B cell (primary cell): ENCODE measurements around the gene EDARADD. TPM values are rescaled to one million over a fixed set of nuclear protein-coding genes. Genes with fewer than 3 reads are reported as not detected.

Experiments
- ATAC-seq: fragments of 200-7000 bp; cut with Tn5 transposase; one replicate; pipeline ENCODE4 v1.10.0; 2021; ENCODE audit warnings: low read depth, mild to moderate bottlenecking, moderate number of reproducible peaks, moderate library complexity
- CTCF ChIA-PET: fragments of 350-600 bp; sonication (Branson Sonifier 250); formaldehyde crosslinking; loops from one replicate; lab custom pipeline; 2021; ENCODE audit warnings: antibody characterized with exemption, inconsistent platforms; lab: Charles Lee
- POLR2A ChIA-PET: fragments of 350-600 bp; sonication (Branson Sonifier 250); formaldehyde crosslinking; loops from one replicate; lab custom pipeline; 2021; ENCODE audit warnings: antibody characterized with exemption; lab: Charles Lee
- DNase-seq: peaks from one replicate; pipeline ENCODE4 v3.0.0; 2013
- H2AFZ ChIP-seq: 2 replicates; pipeline ENCODE4 v1.6.1; 2012; ENCODE audit warnings: mild to moderate bottlenecking, low read depth, low read length; ENCODE audit not compliant: insufficient read depth, poor library complexity, severe bottlenecking
- H3K27ac ChIP-seq, 2 donors: 1 replicate in 1 of 2; 2 replicates in 1 of 2; pipeline ENCODE4 v1.5.1; 2012 to 2013; ENCODE audit warnings: low read length in 2 of 2, mild to moderate bottlenecking in 2 of 2, moderate library complexity in 1 of 2
- H3K27me3 ChIP-seq, 4 experiments: fragments of 200-600 bp in 1 of 4; sonication (generic) in 1 of 4; replicated peaks in 1 of 4; 1 replicate in 2 of 4; 2 replicates in 2 of 4; pipeline versions ENCODE4 v1.6.1 to v1.7.0; 2013 to 2016; ENCODE audit warnings: low read length in 3 of 4, mild to moderate bottlenecking in 2 of 4, mixed read lengths in 1 of 4, moderate library complexity in 1 of 4; ENCODE audit not compliant: insufficient read depth in 4 of 4, control insufficient read depth in 3 of 4; ENCODE audit errors: control extremely low read depth in 1 of 4
- H3K36me3 ChIP-seq, 2 experiments: replicated peaks in 1 of 2; 1 replicate in 1 of 2; 2 replicates in 1 of 2; pipeline versions ENCODE4 v1.6.1 to v1.7.1; 2013; ENCODE audit warnings: low read length in 1 of 2; ENCODE audit not compliant: insufficient read depth in 2 of 2, control insufficient read depth in 1 of 2; ENCODE audit errors: control extremely low read depth in 1 of 2, extremely low read depth in 1 of 2
- H3K4me1 ChIP-seq, 2 donors: fragments of 200-600 bp in 1 of 2; sonication (generic) in 1 of 2; 1 replicate in 1 of 2; 2 replicates in 1 of 2; pipeline versions ENCODE4 v1.5.1 to v1.6.1; 2013 to 2017; ENCODE audit warnings: low read length in 2 of 2; ENCODE audit not compliant: control insufficient read depth in 2 of 2, insufficient read depth in 2 of 2
- H3K4me2 ChIP-seq: replicated peaks from 2 replicates; pipeline ENCODE3; 2012; ENCODE audit warnings: mild to moderate bottlenecking, low read depth, low read length; ENCODE audit not compliant: poor library complexity, severe bottlenecking
- H3K4me3 ChIP-seq, 5 experiments: fragments of 200-600 bp in 1 of 5; sonication (generic) in 1 of 5; 1 replicate in 3 of 5; 2 replicates in 2 of 5; pipeline versions ENCODE4 v1.5.1 to v1.7.0; 2011 to 2016; ENCODE audit warnings: low read length in 4 of 5, mild to moderate bottlenecking in 4 of 5, low read depth in 2 of 5, control low read depth in 1 of 5, moderate library complexity in 1 of 5; ENCODE audit not compliant: insufficient read depth in 1 of 5; ENCODE audit errors: control extremely low read depth in 1 of 5, extremely low read depth in 1 of 5
- H3K79me2 ChIP-seq: fragments of 200-600 bp; sonication (generic); one replicate; pipeline ENCODE4 v1.6.0; 2016; ENCODE audit warnings: low read length; ENCODE audit not compliant: control insufficient read depth, insufficient read depth
- H3K9ac ChIP-seq: fragments of 200-600 bp; sonication (generic); 2 replicates; pipeline ENCODE4 v1.6.1; 2017; ENCODE audit warnings: mild to moderate bottlenecking, low read length, moderate library complexity
- H3K9me3 ChIP-seq, 3 donors: one replicate each; pipeline versions ENCODE4 v1.6.1 to v1.7.1; 2013; ENCODE audit warnings: low read length in 2 of 3; ENCODE audit not compliant: control insufficient read depth in 2 of 3, insufficient read depth in 1 of 3; ENCODE audit errors: control extremely low read depth in 1 of 3
- H4K20me1 ChIP-seq: 2 replicates; pipeline ENCODE4 v1.6.0; 2012; ENCODE audit warnings: mild to moderate bottlenecking, low read length; ENCODE audit not compliant: insufficient read depth, control insufficient read depth, poor library complexity, severe bottlenecking
- H3K27ac Mint-ChIP-seq: one replicate; pipeline ENCODE4 v1.8.0; 2021; ENCODE audit warnings: mixed read lengths
- H3K27me3 Mint-ChIP-seq: one replicate; pipeline ENCODE4 v1.8.0; 2021; ENCODE audit warnings: mixed read lengths
- H3K4me1 Mint-ChIP-seq: one replicate; pipeline ENCODE4 v1.8.0; 2021; ENCODE audit warnings: mixed read lengths
- H3K4me3 Mint-ChIP-seq: one replicate; pipeline ENCODE4 v1.8.0; 2021; ENCODE audit warnings: mixed read lengths
- H3K9me3 Mint-ChIP-seq: one replicate; pipeline ENCODE4 v1.8.0; 2022; ENCODE audit warnings: mixed read lengths; ENCODE audit not compliant: insufficient read depth
- CTCF ChIP-seq: fragments of 200-600 bp; IDR thresholded peaks from one replicate; pipeline ENCODE4 v1.8.0; 2022; ENCODE audit warnings: antibody characterized with exemption, mild to moderate bottlenecking
- EZH2 ChIP-seq: IDR thresholded peaks from 2 replicates; pipeline ENCODE4 v1.6.1; 2012; ENCODE audit warnings: borderline replicate concordance, low read depth, mild to moderate bottlenecking, moderate library complexity, low read length; ENCODE audit not compliant: insufficient read depth, poor library complexity, severe bottlenecking
- WGBS: methylation state at CpG from one replicate; pipeline ENCODE4 v1.1.5; 2013; ENCODE audit warnings: missing lambda C conversion rate; ENCODE audit not compliant: insufficient coverage; 5-methylcytosine and 5-hydroxymethylcytosine counted together
- intact Hi-C: fragments of 100-400 bp; cut with micrococcal nuclease; formaldehyde crosslinking; loops from one replicate; pipeline ENCODE4 v1.10.0; 2022
- polyA plus RNA-seq: library from polyadenylated mRNA; depleted of rRNA; stranded (reverse); fragments of >200 nt; gene quantifications from 2 replicates; pipeline ENCODE4 v1.2.3, GENCODE V29; 2012
- total RNA-seq, 2 donors: library from RNA; stranded (reverse); fragments of 120-200 nt in 1 of 2; gene quantifications; 1 replicate in 1 of 2; 2 replicates in 1 of 2; pipeline versions ENCODE4 v1.2.3 to v1.2.4, GENCODE V29; 2013 to 2022

Gene EDARADD
- total and polyA plus RNA-seq, 2 donors (not counting 1 experiment from before 2014, with no cell fraction given) = 0.15 TPM; not detected in 1

- Histone ChIP-seq H2AFZ (peak overlapping the region; percentile 92), H3K27ac (peak overlapping the region; percentile 78)
- intact Hi-C loops = loop anchor here (1.0 to 5.0 kb wide), 4 partner anchors 80 to 1022 kb away; partner anchors contain the start of genes B3GALNT2, HEATR1, LYST and MTR
These were observed 130.2 kb downstream of the EDARADD start for GRCh38 chr1:236524142-236524894.

More at GRCh38 chr1:236524142-236524894, 130.2 kb downstream of the EDARADD start:
- under 1% methylated on average over 29 of the region's 32 CpGs for whole genome bisulfite sequencing
- DNase-seq (peak; percentile 91), ATAC-seq (peak; percentile 78)
- peak overlapping the region; percentile 91 for H3K4me2 ChIP-seq
- ChIA-PET CTCF (no interaction called here), POLR2A (interaction anchor here (0.7 kb wide), 1 partner anchor 1020 kb away, joined by 3 read pairs; no protein-coding TSS in a partner anchor)
- H3K4me3 ChIP-seq = peak overlapping the region; percentile 70 to 99 (median 96)
- H3K4me1 ChIP-seq = peaks cover 8 to 9% of the 10 kb centered on the region in 2 donors
- H4K20me1 ChIP-seq = no peaks in the 10 kb centered on the region
- peaks cover 16% of the 10 kb centered on the region for H3K79me2 ChIP-seq
- H3K36me3 ChIP-seq = peaks cover 2 to 16% of the 10 kb centered on the region in 2 experiments
- Mint-ChIP-seq H3K27ac (peak overlapping the region; percentile 97), H3K4me3 (peak overlapping the region; percentile 99), H3K9me3 (no peaks in the 10 kb centered on the region), H3K4me1 (peaks cover 16% of the 10 kb centered on the region), H3K27me3 (no peaks in the 10 kb centered on the region)
- no peaks in the 10 kb centered on the region for H3K9me3 ChIP-seq
- peak overlapping the region; percentile 91 for H3K9ac ChIP-seq
- H3K27me3 ChIP-seq = no peaks in the 10 kb centered on the region
- no peak for TF ChIP-seq EZH2
- no peak for TF ChIP-seq CTCF
